HepG2 (cell line): ENCODE measurements around the gene KCNH6. TPM values are rescaled to one million over a fixed set of nuclear protein-coding genes. Genes with fewer than 3 reads are reported as not detected.
A peak's percentile ranks its signal among the peaks of the same experiment; 100 is the strongest.

ENCODE experiments used
- ARNTL ChIP-seq: sonication (generic); formaldehyde crosslinking; IDR thresholded peaks from 2 replicates; pipeline ENCODE4 v1.4.0; 2020; ENCODE audit warnings: mild to moderate bottlenecking, missing genetic modification reagents
- ISX ChIP-seq: sonication (generic); formaldehyde crosslinking; conservative IDR thresholded peaks from 2 replicates; pipeline ENCODE4 v1.5.0; 2020; ENCODE audit warnings: missing genetic modification reagents
- KDM4B ChIP-seq: sonication (generic); formaldehyde crosslinking; IDR thresholded peaks from 2 replicates; pipeline ENCODE4 v1.4.0; 2020; ENCODE audit warnings: missing genetic modification reagents
- KMT2A ChIP-seq: sonication (generic); formaldehyde crosslinking; IDR thresholded peaks from 2 replicates; pipeline ENCODE4 v1.4.0; 2020; ENCODE audit warnings: missing genetic modification reagents
- MED13 ChIP-seq: sonication (generic); formaldehyde crosslinking; IDR thresholded peaks from 2 replicates; pipeline ENCODE4 v1.5.0; 2020; ENCODE audit warnings: missing genetic modification reagents
- MTF1 ChIP-seq: sonication (generic); formaldehyde crosslinking; IDR thresholded peaks from 2 replicates; pipeline ENCODE4 v1.5.0; 2020; ENCODE audit warnings: missing genetic modification reagents
- RARA ChIP-seq: IDR thresholded peaks from 2 replicates; pipeline ENCODE4 v1.6.1; 2016; ENCODE audit warnings: missing genetic modification reagents, missing compliant biosample characterization
- SP4 ChIP-seq: sonication (generic); formaldehyde crosslinking; IDR thresholded peaks from 2 replicates; pipeline ENCODE4 v1.8.1; 2023; ENCODE audit warnings: mild to moderate bottlenecking, missing genetic modification reagents
- ZFAT ChIP-seq: sonication (generic); formaldehyde crosslinking; conservative IDR thresholded peaks from 2 replicates; pipeline ENCODE4 v1.8.1; 2023; ENCODE audit warnings: missing genetic modification reagents, inconsistent platforms
- ZNF557 ChIP-seq: sonication (generic); formaldehyde crosslinking; IDR thresholded peaks from 2 replicates; pipeline ENCODE4 v1.4.0; 2020; ENCODE audit warnings: missing genetic modification reagents
- ZNF563 ChIP-seq: sonication (generic); formaldehyde crosslinking; IDR thresholded peaks from 2 replicates; pipeline ENCODE4 v1.8.0; 2022; ENCODE audit warnings: mild to moderate bottlenecking, moderate library complexity, missing genetic modification reagents
- ZNF616 ChIP-seq: sonication (generic); formaldehyde crosslinking; IDR thresholded peaks from 2 replicates; pipeline ENCODE4 v1.5.0; 2020; ENCODE audit warnings: low read depth, mild to moderate bottlenecking, missing genetic modification reagents
- ZNF652 ChIP-seq: IDR thresholded peaks from 2 replicates; pipeline ENCODE4 v1.6.1; 2016; ENCODE audit warnings: low read depth, borderline replicate concordance
- ZNF703 ChIP-seq: sonication (generic); formaldehyde crosslinking; IDR thresholded peaks from 2 replicates; pipeline ENCODE4 v1.5.1; 2020; ENCODE audit warnings: missing genetic modification reagents, mild to moderate bottlenecking, moderate library complexity, borderline replicate concordance
- ZNF737 ChIP-seq: sonication (generic); formaldehyde crosslinking; IDR thresholded peaks from 2 replicates; pipeline ENCODE4 v1.5.0; 2020; ENCODE audit warnings: missing genetic modification reagents, mild to moderate bottlenecking, borderline replicate concordance
- polyA plus RNA-seq, 8 experiments: library from polyadenylated mRNA; depleted of rRNA in 3 of 8; stranded (reverse) in 7 of 8; unstranded in 1 of 8; fragments of >200 nt; fragmentation: Illumina TruSeq in 4 of 8; extraction: Trizol in 4 of 8; gene quantifications; 2 replicates each; pipeline versions ENCODE4 v1.2.1 to v1.2.3, GENCODE V29; 2011 to 2016; ENCODE audit warnings: low read depth in 4 of 8, missing spikeins in 1 of 8, mixed read lengths in 1 of 8; ENCODE audit not compliant: insufficient read depth in 1 of 8
- total RNA-seq, 5 experiments: library from RNA; depleted of rRNA; stranded (reverse); fragments of >200 nt; fragmentation: Illumina TruSeq; extraction: Trizol; gene quantifications; 2 replicates each; pipeline ENCODE4 v1.2.3, GENCODE V29; 2016; ENCODE audit warnings: low read depth in 1 of 5
- TF ChIP-seq, protein P1 (sequence below): sonication (generic); formaldehyde crosslinking; IDR thresholded peaks from 2 replicates; pipeline ENCODE4 v1.4.0; 2020; ENCODE audit warnings: missing genetic modification reagents
- TF ChIP-seq, protein P2 (sequence below): sonication (generic); formaldehyde crosslinking; IDR thresholded peaks from 2 replicates; pipeline ENCODE4 v1.9.0; 2021; ENCODE audit warnings: missing genetic modification reagents, borderline replicate concordance
- TF ChIP-seq, protein P3 (sequence below): sonication (generic); formaldehyde crosslinking; IDR thresholded peaks from 2 replicates; pipeline ENCODE4 v1.4.0; 2020; ENCODE audit warnings: missing genetic modification reagents
- TF ChIP-seq, protein P4 (sequence below): sonication (generic); formaldehyde crosslinking; IDR thresholded peaks from 2 replicates; pipeline ENCODE4 v1.4.0; 2020; ENCODE audit warnings: missing genetic modification reagents
- TF ChIP-seq, protein P5 (sequence below): sonication (generic); formaldehyde crosslinking; IDR thresholded peaks from 2 replicates; pipeline ENCODE4 v1.4.0; 2020; ENCODE audit warnings: missing genetic modification reagents

Gene KCNH6
- total and polyA plus RNA-seq, 2 of the 13 experiments (the other 11 are each of a cell fraction or from before 2014, with no cell fraction given): 0.05 to 0.18 TPM

DNA sequence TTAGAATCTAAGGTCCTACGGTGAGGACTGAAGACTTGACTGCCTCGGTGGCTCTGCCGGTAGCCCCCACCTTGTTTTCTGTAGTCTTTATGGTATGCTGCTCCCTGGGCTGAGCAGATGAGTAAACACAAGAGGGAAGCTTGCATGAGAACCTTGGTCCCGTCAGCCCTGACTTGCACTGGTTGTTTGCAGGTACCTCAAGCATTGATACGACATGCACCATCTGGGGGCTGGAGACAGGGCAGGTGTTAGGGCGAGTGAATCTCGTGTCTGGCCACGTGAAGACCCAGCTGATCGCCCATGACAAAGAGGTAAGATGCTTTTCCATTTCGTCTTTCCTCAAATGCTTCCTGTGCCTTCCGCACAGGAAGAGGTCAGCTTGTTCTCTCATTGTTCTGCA is 56.5 kb downstream of the KCNH6 start (continued):
- TF ChIP-seq MED13 (CRISPR knock-in tag) (no peak), ZNF737 (CRISPR knock-in tag) (no peak), ZNF557 (peak; percentile 92), ARNTL (peak; percentile 99), SP4 (CRISPR knock-in tag) (0 out of 2 replicates have a peak, but pooled peaks have one; percentile 43), MTF1 (CRISPR knock-in tag) (no peak), KMT2A (peak; percentile 67; the same call in 1 of the 2 replicates), RARA (CRISPR knock-in tag) (peak; percentile 55; the same call in 1 of the 2 replicates), ZNF652 (CRISPR knock-in tag) (no peak; the same call in 1 of the 2 replicates), ZNF616 (CRISPR knock-in tag) (no peak), KDM4B (CRISPR knock-in tag) (peak; percentile 57; the same call in 1 of the 2 replicates), ZNF563 (peak; percentile 29; the same call in 1 of the 2 replicates), ZFAT (CRISPR knock-in tag) (no peak), ZNF703 (no peak), ISX (CRISPR knock-in tag) (no peak)
- TF ChIP-seq, protein P1, sequence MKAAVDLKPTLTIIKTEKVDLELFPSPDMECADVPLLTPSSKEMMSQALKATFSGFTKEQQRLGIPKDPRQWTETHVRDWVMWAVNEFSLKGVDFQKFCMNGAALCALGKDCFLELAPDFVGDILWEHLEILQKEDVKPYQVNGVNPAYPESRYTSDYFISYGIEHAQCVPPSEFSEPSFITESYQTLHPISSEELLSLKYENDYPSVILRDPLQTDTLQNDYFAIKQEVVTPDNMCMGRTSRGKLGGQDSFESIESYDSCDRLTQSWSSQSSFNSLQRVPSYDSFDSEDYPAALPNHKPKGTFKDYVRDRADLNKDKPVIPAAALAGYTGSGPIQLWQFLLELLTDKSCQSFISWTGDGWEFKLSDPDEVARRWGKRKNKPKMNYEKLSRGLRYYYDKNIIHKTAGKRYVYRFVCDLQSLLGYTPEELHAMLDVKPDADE: no peak
- TF ChIP-seq, protein P2, sequence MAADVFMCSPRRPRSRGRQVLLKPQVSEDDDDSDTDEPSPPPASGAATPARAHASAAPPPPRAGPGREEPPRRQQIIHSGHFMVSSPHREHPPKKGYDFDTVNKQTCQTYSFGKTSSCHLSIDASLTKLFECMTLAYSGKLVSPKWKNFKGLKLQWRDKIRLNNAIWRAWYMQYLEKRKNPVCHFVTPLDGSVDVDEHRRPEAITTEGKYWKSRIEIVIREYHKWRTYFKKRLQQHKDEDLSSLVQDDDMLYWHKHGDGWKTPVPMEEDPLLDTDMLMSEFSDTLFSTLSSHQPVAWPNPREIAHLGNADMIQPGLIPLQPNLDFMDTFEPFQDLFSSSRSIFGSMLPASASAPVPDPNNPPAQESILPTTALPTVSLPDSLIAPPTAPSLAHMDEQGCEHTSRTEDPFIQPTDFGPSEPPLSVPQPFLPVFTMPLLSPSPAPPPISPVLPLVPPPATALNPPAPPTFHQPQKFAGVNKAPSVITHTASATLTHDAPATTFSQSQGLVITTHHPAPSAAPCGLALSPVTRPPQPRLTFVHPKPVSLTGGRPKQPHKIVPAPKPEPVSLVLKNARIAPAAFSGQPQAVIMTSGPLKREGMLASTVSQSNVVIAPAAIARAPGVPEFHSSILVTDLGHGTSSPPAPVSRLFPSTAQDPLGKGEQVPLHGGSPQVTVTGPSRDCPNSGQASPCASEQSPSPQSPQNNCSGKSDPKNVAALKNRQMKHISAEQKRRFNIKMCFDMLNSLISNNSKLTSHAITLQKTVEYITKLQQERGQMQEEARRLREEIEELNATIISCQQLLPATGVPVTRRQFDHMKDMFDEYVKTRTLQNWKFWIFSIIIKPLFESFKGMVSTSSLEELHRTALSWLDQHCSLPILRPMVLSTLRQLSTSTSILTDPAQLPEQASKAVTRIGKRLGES (CRISPR knock-in tag): no peak
- TF ChIP-seq, protein P3, sequence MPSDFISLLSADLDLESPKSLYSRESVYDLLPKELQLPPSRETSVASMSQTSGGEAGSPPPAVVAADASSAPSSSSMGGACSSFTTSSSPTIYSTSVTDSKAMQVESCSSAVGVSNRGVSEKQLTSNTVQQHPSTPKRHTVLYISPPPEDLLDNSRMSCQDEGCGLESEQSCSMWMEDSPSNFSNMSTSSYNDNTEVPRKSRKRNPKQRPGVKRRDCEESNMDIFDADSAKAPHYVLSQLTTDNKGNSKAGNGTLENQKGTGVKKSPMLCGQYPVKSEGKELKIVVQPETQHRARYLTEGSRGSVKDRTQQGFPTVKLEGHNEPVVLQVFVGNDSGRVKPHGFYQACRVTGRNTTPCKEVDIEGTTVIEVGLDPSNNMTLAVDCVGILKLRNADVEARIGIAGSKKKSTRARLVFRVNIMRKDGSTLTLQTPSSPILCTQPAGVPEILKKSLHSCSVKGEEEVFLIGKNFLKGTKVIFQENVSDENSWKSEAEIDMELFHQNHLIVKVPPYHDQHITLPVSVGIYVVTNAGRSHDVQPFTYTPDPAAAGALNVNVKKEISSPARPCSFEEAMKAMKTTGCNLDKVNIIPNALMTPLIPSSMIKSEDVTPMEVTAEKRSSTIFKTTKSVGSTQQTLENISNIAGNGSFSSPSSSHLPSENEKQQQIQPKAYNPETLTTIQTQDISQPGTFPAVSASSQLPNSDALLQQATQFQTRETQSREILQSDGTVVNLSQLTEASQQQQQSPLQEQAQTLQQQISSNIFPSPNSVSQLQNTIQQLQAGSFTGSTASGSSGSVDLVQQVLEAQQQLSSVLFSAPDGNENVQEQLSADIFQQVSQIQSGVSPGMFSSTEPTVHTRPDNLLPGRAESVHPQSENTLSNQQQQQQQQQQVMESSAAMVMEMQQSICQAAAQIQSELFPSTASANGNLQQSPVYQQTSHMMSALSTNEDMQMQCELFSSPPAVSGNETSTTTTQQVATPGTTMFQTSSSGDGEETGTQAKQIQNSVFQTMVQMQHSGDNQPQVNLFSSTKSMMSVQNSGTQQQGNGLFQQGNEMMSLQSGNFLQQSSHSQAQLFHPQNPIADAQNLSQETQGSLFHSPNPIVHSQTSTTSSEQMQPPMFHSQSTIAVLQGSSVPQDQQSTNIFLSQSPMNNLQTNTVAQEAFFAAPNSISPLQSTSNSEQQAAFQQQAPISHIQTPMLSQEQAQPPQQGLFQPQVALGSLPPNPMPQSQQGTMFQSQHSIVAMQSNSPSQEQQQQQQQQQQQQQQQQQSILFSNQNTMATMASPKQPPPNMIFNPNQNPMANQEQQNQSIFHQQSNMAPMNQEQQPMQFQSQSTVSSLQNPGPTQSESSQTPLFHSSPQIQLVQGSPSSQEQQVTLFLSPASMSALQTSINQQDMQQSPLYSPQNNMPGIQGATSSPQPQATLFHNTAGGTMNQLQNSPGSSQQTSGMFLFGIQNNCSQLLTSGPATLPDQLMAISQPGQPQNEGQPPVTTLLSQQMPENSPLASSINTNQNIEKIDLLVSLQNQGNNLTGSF (CRISPR knock-in tag): no peak
- TF ChIP-seq, protein P4, sequence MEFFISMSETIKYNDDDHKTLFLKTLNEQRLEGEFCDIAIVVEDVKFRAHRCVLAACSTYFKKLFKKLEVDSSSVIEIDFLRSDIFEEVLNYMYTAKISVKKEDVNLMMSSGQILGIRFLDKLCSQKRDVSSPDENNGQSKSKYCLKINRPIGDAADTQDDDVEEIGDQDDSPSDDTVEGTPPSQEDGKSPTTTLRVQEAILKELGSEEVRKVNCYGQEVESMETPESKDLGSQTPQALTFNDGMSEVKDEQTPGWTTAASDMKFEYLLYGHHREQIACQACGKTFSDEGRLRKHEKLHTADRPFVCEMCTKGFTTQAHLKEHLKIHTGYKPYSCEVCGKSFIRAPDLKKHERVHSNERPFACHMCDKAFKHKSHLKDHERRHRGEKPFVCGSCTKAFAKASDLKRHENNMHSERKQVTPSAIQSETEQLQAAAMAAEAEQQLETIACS: no peak
- TF ChIP-seq, protein P5, sequence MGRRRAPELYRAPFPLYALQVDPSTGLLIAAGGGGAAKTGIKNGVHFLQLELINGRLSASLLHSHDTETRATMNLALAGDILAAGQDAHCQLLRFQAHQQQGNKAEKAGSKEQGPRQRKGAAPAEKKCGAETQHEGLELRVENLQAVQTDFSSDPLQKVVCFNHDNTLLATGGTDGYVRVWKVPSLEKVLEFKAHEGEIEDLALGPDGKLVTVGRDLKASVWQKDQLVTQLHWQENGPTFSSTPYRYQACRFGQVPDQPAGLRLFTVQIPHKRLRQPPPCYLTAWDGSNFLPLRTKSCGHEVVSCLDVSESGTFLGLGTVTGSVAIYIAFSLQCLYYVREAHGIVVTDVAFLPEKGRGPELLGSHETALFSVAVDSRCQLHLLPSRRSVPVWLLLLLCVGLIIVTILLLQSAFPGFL (CRISPR knock-in tag): no peak
